ENCODE results near the gene LSAMP.
A peak's percentile ranks its signal among the peaks of the same experiment; 100 is the strongest.

LSAMP gene

DNA sequence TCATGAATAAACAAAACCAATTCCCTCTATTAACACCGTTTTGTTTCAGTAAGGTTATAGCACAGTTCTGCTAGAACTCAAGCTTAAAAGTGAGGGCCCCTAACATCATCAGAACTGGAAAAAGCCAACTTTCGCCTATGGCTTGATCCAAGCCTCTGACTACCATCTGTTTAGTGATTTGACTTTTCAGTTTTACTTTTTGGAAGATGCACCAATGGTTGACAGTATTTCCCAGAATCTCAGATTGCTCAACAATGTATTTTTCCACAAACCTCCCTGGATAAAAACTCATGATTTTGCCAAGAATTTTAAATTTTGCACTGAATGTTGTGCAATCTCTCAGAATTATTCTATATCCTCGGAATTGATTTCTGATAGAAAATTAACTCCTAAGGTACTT, 190.7 kb downstream of the LSAMP start:
- Histone ChIP-seq H3K4me2 (ENCODE audit: low read length) (no peak overlapping the region), H3K27me3 (ENCODE audit: low read depth, low read length) (0 out of 2 replicates have a peak, but pooled peaks cover 4% of the 10 kb centered on the region), H4K20me1 (ENCODE audit: insufficient read depth, low read length) (no peaks in the 10 kb centered on the region), H3K36me3 (replicated peaks; ENCODE audit: low read depth, low read length) (no peaks in the 10 kb centered on the region), H3K4me1 (ENCODE audit: low read length) (no peaks in the 10 kb centered on the region), H3K79me2 (ENCODE audit: low read length) (no peaks in the 10 kb centered on the region), H3K9me3 (ENCODE audit: insufficient read depth, low read length) (no peaks in the 10 kb centered on the region), H3K27ac (ENCODE audit: low read length) (no peak overlapping the region), H3K4me3 (ENCODE audit: low read length) (no peak overlapping the region), H2AFZ (ENCODE audit: low read depth, low read length) (no peak overlapping the region), H3K9ac (ENCODE audit: low read length) (no peak overlapping the region)
- TF ChIP-seq, protein P1, sequence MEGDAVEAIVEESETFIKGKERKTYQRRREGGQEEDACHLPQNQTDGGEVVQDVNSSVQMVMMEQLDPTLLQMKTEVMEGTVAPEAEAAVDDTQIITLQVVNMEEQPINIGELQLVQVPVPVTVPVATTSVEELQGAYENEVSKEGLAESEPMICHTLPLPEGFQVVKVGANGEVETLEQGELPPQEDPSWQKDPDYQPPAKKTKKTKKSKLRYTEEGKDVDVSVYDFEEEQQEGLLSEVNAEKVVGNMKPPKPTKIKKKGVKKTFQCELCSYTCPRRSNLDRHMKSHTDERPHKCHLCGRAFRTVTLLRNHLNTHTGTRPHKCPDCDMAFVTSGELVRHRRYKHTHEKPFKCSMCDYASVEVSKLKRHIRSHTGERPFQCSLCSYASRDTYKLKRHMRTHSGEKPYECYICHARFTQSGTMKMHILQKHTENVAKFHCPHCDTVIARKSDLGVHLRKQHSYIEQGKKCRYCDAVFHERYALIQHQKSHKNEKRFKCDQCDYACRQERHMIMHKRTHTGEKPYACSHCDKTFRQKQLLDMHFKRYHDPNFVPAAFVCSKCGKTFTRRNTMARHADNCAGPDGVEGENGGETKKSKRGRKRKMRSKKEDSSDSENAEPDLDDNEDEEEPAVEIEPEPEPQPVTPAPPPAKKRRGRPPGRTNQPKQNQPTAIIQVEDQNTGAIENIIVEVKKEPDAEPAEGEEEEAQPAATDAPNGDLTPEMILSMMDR (IDR thresholded peaks at IDR 0.05; ENCODE audit: low read depth, low read length) = no peak
- no peak for TF ChIP-seq EZH2phosphoT487 (IDR thresholded peaks at IDR 0.05; ENCODE audit: low read depth)

GRCh38 chr3:116253511-116253910, 191.8 kb downstream of the LSAMP start:
- Histone ChIP-seq H3K27ac (ENCODE audit: low read length) (no peak overlapping the region), H2AFZ (ENCODE audit: low read depth, low read length) (no peak overlapping the region), H3K4me1 (ENCODE audit: low read length) (no peaks in the 10 kb centered on the region), H3K9me3 (ENCODE audit: insufficient read depth, low read length) (no peaks in the 10 kb centered on the region), H4K20me1 (ENCODE audit: insufficient read depth, low read length) (no peaks in the 10 kb centered on the region), H3K79me2 (ENCODE audit: low read length) (no peaks in the 10 kb centered on the region), H3K4me3 (ENCODE audit: low read length) (no peak overlapping the region), H3K36me3 (replicated peaks; ENCODE audit: low read depth, low read length) (no peaks in the 10 kb centered on the region), H3K27me3 (ENCODE audit: low read depth, low read length) (0 out of 2 replicates have a peak, but pooled peaks cover 4% of the 10 kb centered on the region), H3K9ac (ENCODE audit: low read length) (no peak overlapping the region), H3K4me2 (ENCODE audit: low read length) (no peak overlapping the region)
- TF ChIP-seq, protein P1 (IDR thresholded peaks at IDR 0.05; ENCODE audit: low read depth, low read length) = no peak
- TF ChIP-seq EZH2phosphoT487 (IDR thresholded peaks at IDR 0.05; ENCODE audit: low read depth) = no peak

- Histone ChIP-seq H3K27me3 (ENCODE audit: low read depth, low read length) (no peaks in the 10 kb centered on the region), H3K79me2 (ENCODE audit: low read length) (no peaks in the 10 kb centered on the region), H3K4me1 (ENCODE audit: low read length) (peaks cover 10% of the 10 kb centered on the region), H2AFZ (ENCODE audit: low read depth, low read length) (no peak overlapping the region), H3K27ac (ENCODE audit: low read length) (no peak overlapping the region), H3K4me2 (ENCODE audit: low read length) (peak overlapping the region; percentile 19; the same call in 1 of the 2 replicates), H3K4me3 (ENCODE audit: low read length) (no peak overlapping the region), H3K9me3 (ENCODE audit: insufficient read depth, low read length) (no peaks in the 10 kb centered on the region), H3K36me3 (replicated peaks; ENCODE audit: low read depth, low read length) (no peaks in the 10 kb centered on the region), H3K9ac (ENCODE audit: low read length) (no peak overlapping the region), H4K20me1 (ENCODE audit: insufficient read depth, low read length) (no peaks in the 10 kb centered on the region)
- TF ChIP-seq EZH2phosphoT487 (IDR thresholded peaks at IDR 0.05; ENCODE audit: low read depth) = no peak
- TF ChIP-seq, protein P1 (IDR thresholded peaks at IDR 0.05; ENCODE audit: low read depth, low read length) = no peak
These were observed 197.7 kb downstream of the LSAMP start for GRCh38 chr3:116247605-116248004.

DNA sequence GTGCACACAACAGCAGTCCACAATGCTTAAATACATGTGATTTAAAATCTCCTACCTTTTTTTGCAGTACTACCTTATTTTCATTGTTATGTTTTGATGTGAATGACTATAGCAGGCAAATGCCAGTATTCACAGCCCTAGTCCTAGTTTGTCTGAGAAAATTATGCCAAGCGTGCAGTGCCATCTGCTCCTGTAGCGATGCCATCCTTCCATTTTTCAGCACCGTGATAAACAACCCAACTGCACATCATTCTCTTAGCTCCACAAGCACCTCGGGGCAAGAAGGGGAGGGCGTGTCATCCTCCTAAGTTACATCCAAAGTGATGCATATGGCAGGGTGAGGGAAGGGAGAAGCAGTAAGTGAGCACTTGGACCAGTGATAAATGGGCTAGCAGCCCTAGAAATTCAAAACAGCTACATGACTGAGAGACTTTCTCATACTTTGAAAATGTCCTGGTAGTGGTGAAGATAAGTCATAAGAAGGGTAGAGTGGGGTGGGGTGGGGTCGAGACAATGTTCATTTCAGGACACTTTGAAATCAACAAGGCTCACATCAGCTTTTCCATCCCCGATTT, 198.8 kb downstream of the LSAMP start:
- Histone ChIP-seq H3K27ac (ENCODE audit: low read length) (no peak overlapping the region), H3K9ac (ENCODE audit: low read length) (no peak overlapping the region), H3K27me3 (ENCODE audit: low read depth, low read length) (no peaks in the 10 kb centered on the region), H2AFZ (ENCODE audit: low read depth, low read length) (no peak overlapping the region), H3K4me2 (ENCODE audit: low read length) (no peak overlapping the region), H4K20me1 (ENCODE audit: insufficient read depth, low read length) (no peaks in the 10 kb centered on the region), H3K79me2 (ENCODE audit: low read length) (no peaks in the 10 kb centered on the region), H3K4me3 (ENCODE audit: low read length) (no peak overlapping the region), H3K9me3 (ENCODE audit: insufficient read depth, low read length) (no peaks in the 10 kb centered on the region), H3K4me1 (ENCODE audit: low read length) (peaks cover 10% of the 10 kb centered on the region), H3K36me3 (replicated peaks; ENCODE audit: low read depth, low read length) (no peaks in the 10 kb centered on the region)
- TF ChIP-seq EZH2phosphoT487 (IDR thresholded peaks at IDR 0.05; ENCODE audit: low read depth) = no peak
- TF ChIP-seq, protein P1 (IDR thresholded peaks at IDR 0.05; ENCODE audit: low read depth, low read length) = no peak
